Measurements from ENCODE around the gene PHAF1. TPM values are rescaled to one million over a fixed set of nuclear protein-coding genes. Genes with fewer than 3 reads are reported as not detected.
A peak's percentile ranks its signal among the peaks of the same experiment; 100 is the strongest.

Gene PHAF1
- total RNA-seq, 1 experiment from 2014 or later: 15.7 TPM

GRCh38 chr16:67184995-67185650, 75.4 kb downstream of the PHAF1 start:
- Histone ChIP-seq H3K4me3 (ENCODE audit: low read depth in 2 of 2, low read length in 2 of 2) (no peak overlapping the region), H3K27ac (ENCODE audit: low read length) (no peak overlapping the region), H3K27me3 (ENCODE audit: control insufficient read depth, insufficient read depth, low read length) (no peaks in the 10 kb centered on the region), H3K36me3 (ENCODE audit: control insufficient read depth, insufficient read depth, low read length) (peaks cover 4% of the 10 kb centered on the region; the same call in 1 of the 2 replicates), H3K9me3 (ENCODE audit: control insufficient read depth, insufficient read depth, low read depth, low read length) (no peaks in the 10 kb centered on the region), H3K4me1 (ENCODE audit: control insufficient read depth, insufficient read depth, low read length) (peaks cover 8% of the 10 kb centered on the region)
- DNase-seq (ENCODE audit: low read depth, low spot score) (peak; percentile 39), ATAC-seq (peak; percentile 71)
- BruUV-seq (replicated peaks): no TSS peak
- in situ Hi-C loops (cut with HindIII; ENCODE audit: low pct_unique_long_range_greater_than_20kb, low sequenced_read_pairs): no loop called here
- intact Hi-C loops (cut with micrococcal nuclease; ENCODE audit: unreplicated experiment): loop anchor here (10.0 kb wide), 1 partner anchor 230 kb away; no protein-coding TSS in a partner anchor
- POLR2A ChIA-PET: no interaction called here
- CTCF ChIA-PET: interaction anchor here (0.7 kb wide), 1 partner anchor 14 kb away, joined by 4 read pairs; the partner anchor contains the start of gene NOL3
- no peak for TF ChIP-seq POLR2AphosphoS5 (IDR thresholded peaks at IDR 0.05; ENCODE audit: low read depth, low read length)
- peak; percentile 95 to 99 for TF ChIP-seq REST (IDR thresholded peaks at IDR 0.05; ENCODE audit: insufficient read depth in 1 of 2, low read depth in 2 of 2, low read length in 1 of 2)
- TF ChIP-seq TCF7L2 (IDR thresholded peaks at IDR 0.05; ENCODE audit: low read depth, low read length): no peak
- TF ChIP-seq CTCF (IDR thresholded peaks at IDR 0.05): peak; percentile 84; the same call in 1 of the 2 replicates
- TF ChIP-seq SIN3A (IDR thresholded peaks at IDR 0.05; ENCODE audit: borderline replicate concordance, insufficient read depth, low read depth, low read length): peak; percentile 77; the same call in 1 of the 2 replicates

- POLR2A ChIA-PET: no interaction called here
- ATAC-seq: no peak
Measured at GRCh38 chr16:67185651-67186134, 76.0 kb downstream of the PHAF1 start.

More at GRCh38 chr16:67185651-67186134, 76.0 kb downstream of the PHAF1 start:
- DNase-seq (ENCODE audit: low read depth, low spot score): no peak
- Histone ChIP-seq H3K36me3 (ENCODE audit: control insufficient read depth, insufficient read depth, low read length) (peaks cover 4% of the 10 kb centered on the region; the same call in 1 of the 2 replicates), H3K27me3 (ENCODE audit: control insufficient read depth, insufficient read depth, low read length) (no peaks in the 10 kb centered on the region), H3K27ac (ENCODE audit: low read length) (no peak overlapping the region), H3K4me1 (ENCODE audit: control insufficient read depth, insufficient read depth, low read length) (peaks cover 12% of the 10 kb centered on the region), H3K4me3 (ENCODE audit: low read depth in 2 of 2, low read length in 2 of 2) (0 out of 4 replicates have a peak overlapping the region, but pooled peaks of 1 of the 2 experiments have one; percentile 0), H3K9me3 (ENCODE audit: control insufficient read depth, insufficient read depth, low read depth, low read length) (no peaks in the 10 kb centered on the region)
- intact Hi-C loops (cut with micrococcal nuclease; ENCODE audit: unreplicated experiment) (loop anchor here (10.0 kb wide), 1 partner anchor 231 kb away; no protein-coding TSS in a partner anchor), in situ Hi-C loops (cut with HindIII; ENCODE audit: low pct_unique_long_range_greater_than_20kb, low sequenced_read_pairs) (no loop called here)
- CTCF ChIA-PET: interaction anchor here (0.7 kb wide), 1 partner anchor 15 kb away, joined by 4 read pairs; the partner anchor contains the start of gene NOL3
- no peak; the same call in 1 of the 2 replicates for TF ChIP-seq CTCF (IDR thresholded peaks at IDR 0.05)
- no peak for TF ChIP-seq POLR2AphosphoS5 (IDR thresholded peaks at IDR 0.05; ENCODE audit: low read depth, low read length)
- no peak for TF ChIP-seq TCF7L2 (IDR thresholded peaks at IDR 0.05; ENCODE audit: low read depth, low read length)
- no peak for TF ChIP-seq SIN3A (IDR thresholded peaks at IDR 0.05; ENCODE audit: borderline replicate concordance, insufficient read depth, low read depth, low read length)
- TF ChIP-seq REST (IDR thresholded peaks at IDR 0.05; ENCODE audit: insufficient read depth in 1 of 2, low read depth in 2 of 2, low read length in 1 of 2): no peak
- no TSS peak for BruUV-seq (replicated peaks)

Data from Panc1 (cell line).